Mesenteric fat pad (tissue), 1 donor: Measurements from ENCODE around the gene GON7. TPM values are rescaled to one million over a fixed set of nuclear protein-coding genes. Genes with fewer than 3 reads are reported as not detected.
A peak's percentile ranks its signal among the peaks of the same experiment; 100 is the strongest.
"Not testable (repeated sequence)": the region's sequence is repeated elsewhere in the genome, so short reads cannot be mapped to it uniquely, and the experiment has no call there.

Source experiments
- DNase-seq: peaks from one replicate; pipeline ENCODE4 v3.0.0-alpha.2; 2020; ENCODE audit warnings: low spot score
- total RNA-seq: library from RNA; stranded (reverse); fragmentation: NEBNext Ultra II Directional; extraction: Animal tissue kit (Norgen Biotek cat#: 25700); gene quantifications from one replicate; pipeline ENCODE4 v1.2.1, GENCODE V29; 2021
- donor health status: DM: yes; HTN: yes; CAD: no.

GON7 gene
- total RNA-seq, 1 donor from 2014 or later, result 7.4 TPM

DNA sequence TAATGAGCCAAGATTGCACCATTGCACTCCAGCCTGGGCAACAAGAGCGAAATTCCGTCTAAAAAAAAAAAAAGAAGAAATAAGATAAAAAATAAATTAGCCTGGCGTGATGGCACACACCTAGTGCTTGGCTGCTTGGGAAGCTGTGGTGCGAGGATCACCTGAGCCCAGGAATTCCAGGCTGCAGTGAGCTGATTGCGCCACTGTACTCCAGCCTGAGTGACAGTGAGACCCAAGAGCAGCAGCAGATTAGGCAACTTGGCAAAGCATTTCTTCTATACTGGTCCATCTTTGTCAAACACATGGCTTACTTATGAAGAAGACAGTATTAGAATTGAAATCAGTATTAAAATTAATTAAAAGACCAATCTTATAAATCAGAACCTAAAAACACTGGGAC, 6.3 kb downstream of the GON7 start:
- no peak for DNase-seq

GRCh38 chr14:93199031-93199430, 7.8 kb downstream of the GON7 start:
- DNase-seq, result no peak

DNA sequence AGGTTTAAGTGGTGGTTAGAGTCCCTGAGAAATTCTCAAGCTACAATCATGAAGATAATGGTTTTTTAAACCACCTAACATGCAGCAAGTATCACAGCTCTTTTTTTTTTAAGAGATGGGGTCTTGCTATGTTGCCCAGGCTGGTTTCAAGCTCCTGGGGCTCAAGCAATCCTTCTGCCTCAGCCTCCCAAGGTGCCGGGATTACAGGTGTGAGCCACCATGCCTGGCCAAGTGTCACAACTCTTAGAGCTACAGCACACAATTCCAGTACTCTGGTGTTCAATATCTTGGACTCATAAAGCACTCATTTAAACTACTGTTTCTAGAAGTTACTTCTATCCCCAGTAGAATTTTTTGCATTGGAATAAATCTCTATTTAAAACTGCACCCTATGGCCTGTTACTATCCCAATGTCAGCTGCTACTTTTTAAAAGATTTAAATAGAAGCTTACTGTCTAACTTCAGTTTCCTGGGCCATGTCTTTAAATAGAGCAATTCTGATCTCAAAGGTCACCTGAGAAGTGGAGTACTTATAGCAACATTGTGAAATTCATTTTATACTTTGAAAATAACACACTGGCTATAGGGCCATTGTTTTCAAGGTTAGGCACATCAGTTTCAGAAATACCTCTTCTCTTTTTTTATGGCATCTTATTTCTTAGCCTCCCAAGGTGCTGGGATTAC, 11.4 kb downstream of the GON7 start:
- DNase-seq, result no peak

- no peak for DNase-seq
Observed at GRCh38 chr14:93186956-93187355, 19.9 kb downstream of the GON7 start.

DNA sequence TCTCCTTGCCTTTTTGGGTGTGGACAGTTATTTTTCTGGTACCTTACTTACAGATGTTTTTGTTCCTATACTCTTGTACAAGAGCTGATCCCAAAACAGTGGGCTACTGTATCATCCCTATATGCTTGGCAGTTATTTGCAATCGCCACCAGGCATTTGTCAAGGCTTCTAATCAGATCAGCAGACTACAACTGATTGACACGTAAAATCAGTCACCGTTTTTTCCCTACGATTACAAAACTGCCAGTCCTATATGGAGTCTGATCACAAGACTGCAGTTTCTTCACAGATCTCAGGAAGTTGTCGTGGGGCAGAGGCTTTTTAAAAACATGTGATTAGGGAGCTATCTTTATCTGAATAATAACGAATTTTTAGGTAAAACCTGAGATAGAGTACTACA, 20.4 kb downstream of the GON7 start:
- DNase-seq, result no peak

- DNase-seq, result no peak
Observed at GRCh38 chr14:93185349-93185720, 21.5 kb downstream of the GON7 start.

GRCh38 chr14:93184391-93185348, 22.2 kb downstream of the GON7 start, which contains the start of the genes LYSET and MOAP1:
LYSET (plus strand) TSS chr14:93185317; CDS start chr14:93185406, 89 bp downstream.
MOAP1 (minus strand) TSS chr14:93184897; CDS start chr14:93184242, 655 bp downstream.
- peak; percentile 97 for DNase-seq

DNA sequence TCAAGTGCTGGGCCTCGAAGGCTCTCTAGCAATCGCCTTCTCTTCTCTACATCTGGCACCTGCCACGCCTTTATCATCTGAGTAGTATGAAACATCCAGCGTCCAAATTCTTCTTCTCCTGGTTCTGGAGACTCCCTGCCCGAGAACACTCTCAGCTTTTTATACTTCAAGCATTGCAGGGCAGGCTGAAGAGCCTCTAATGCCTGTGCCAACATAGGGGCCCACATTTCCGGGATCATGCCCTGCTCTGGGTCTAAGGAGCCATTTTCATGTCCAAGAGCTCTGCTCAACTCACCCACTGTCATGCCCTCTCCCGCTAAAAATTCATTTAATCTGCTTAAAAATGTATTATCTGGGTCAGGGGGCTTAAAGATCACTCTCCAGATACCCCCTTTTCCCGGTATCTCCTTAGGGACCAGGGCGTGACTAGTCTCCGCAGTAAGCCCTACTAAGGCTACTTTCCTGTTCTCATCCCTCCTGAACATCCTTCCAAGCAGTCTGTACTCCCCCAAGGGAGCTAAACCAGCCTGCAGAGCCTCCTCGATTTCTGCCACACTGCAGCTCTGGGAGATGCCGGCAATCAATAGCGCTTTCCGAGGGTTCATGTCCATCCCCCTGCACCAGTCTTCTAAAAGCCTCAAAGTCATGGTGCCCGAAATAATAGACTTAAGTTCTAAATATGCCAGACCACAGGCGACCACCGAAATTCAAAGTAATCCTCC, 23.1 kb downstream of the GON7 start:
- no peak for DNase-seq

- DNase-seq, result peak; percentile 60
Observed at GRCh38 chr14:93175492-93175891, 31.4 kb downstream of the GON7 start.

DNA sequence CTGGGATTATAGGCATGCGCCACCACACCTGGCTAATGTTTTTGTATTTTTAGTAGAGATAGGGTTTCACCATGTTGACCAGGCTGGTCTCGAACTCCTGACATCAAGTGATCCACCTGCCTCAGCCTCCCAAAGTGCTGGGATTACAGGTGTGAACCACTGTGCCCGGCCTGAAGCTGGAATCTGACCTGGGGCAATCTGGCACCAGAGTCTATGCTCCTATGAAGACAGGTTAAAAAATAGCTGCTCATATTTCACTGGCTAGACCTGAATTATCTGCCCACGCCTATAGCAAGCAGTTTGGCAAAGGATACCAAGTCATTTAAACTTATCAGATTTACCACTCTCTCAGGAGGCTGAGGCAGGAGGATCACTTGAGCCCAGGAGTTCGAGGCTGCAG, 32.1 kb downstream of the GON7 start:
- DNase-seq, result peak; percentile 81

DNA sequence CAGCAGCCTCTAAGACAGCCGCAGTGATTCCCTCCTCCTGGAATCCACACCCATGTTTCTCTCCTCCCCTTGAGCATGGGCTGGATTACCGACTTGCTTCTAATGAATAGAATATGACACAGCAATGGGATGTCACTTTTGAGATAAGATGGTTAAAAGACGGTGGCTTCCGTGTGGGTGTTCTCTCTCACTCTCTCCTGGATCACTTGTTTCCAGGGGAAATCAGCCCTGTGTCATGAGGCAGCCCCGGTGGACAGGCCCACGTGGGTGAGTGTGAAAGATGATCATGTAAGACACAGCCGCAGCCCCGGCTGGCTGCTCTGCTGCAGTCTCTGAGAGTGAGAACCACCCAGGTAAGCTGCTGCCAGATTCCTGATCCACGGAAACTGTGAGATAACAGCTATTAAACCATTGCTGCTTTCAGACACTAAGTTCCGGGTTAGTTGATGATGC, 32.9 kb downstream of the GON7 start:
- peak; percentile 55 for DNase-seq

DNA sequence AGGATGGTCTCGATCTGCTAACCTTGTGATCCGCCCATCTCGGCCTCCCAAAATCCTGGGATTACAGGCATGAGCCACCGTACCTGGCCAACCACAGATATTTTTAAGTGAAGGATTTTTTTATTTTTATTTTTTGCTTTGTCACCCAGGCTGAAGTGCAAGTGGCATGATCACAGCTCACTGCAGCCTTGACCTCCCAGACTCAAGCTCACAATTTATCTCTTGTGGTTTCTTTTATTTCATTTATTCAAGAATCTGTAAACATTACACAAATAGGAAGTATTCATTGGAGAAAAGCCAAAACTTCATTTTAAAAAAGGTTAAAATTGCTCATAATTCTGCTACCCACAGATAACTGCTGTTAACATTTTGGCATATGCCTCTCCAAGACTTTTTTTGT, 35.5 kb downstream of the GON7 start:
- no peak for DNase-seq

DNA sequence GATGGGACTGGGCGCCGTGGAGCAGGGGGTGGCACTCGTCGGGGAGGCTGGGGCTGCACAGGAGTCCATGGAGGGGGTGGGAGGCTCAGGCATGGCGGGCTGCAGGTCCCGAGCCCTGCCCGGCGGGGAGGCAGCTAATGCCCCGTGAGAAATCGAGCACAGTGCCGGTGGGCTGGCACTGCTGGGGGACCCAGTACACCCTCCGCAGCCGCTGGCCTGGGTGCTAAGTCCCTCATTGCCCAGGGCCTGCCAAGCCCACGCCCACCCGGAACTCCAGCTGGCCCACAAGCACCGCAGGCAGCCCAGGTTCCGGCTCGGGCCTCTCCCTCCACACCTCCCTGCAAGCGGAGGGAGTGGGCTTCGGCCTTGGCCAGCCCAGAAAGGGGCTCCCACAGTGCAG, 36.7 kb downstream of the GON7 start:
- DNase-seq, result peak; percentile 86

DNA sequence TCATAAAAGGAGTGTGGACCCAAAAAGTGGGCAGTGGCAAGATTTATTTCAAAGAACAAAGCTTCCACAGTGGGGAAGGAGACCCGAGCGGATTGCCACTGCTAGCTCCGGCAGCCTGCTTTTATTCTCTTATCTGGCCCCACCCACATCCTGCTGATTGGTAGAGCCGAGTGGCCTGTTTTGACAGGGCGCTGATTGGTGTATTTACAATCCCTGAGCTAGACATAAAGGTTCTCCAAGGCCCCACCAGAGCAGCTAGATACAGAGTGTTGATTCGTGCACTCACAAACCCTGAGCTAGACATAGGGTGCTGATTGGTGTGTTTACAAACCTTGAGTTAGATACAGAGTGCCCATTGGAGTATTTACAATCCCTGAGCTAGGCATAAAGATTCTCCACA, 37.2 kb downstream of the GON7 start:
- not testable (repeated sequence) for DNase-seq

GRCh38 chr14:93168610-93169009, 38.3 kb downstream of the GON7 start:
- not testable (repeated sequence) for DNase-seq

DNA sequence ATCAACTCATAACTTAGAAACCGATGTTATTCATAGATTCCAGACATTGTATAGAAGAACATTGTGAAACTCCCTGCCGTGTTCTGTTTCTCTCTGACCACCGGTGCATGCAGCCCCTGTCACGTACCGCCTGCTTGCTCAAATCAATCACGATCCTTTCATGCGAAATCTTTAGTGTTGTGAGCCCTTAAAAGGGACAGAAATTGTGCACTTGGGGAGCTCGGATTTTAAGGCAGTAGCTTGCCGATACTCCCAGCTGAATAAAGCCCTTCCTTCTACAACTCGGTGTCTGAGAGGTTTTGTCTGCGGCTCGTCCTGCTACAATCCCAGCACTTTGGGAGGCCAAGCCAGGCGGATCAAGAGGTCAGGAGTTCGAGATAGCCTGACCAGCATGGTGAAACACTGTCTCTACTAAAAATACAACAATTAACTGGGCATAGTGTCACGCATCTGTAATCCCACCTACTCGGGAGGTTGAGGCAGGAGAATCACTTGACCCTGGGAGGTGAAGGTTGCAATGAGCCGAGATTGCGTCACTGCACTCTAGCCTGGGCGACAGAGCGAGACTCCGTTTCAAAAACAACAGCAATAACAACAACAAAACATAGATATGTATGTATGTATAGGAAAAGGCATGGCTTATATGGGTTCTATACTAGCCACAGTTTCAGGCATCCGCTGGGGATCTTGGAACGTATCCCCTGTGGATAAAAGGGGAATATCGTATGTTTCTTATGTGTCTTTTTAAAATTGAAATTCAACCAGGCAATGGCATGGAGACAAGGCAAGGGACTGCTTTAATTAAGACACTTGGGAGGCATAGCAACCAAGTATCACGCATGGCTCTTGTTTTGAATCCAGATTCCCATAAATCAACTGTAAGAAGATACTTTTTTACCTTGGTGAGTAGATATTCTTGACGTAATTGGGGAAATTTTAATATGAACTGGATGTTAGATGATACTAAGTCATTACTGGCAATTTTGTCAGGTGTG, 41.3 kb downstream of the GON7 start:
- DNase-seq, result peak; percentile 41

- no peak for DNase-seq
Observed at GRCh38 chr14:93163564-93163963, 43.3 kb downstream of the GON7 start.

GRCh38 chr14:93161411-93161940, 45.4 kb downstream of the GON7 start:
- no peak for DNase-seq

DNA sequence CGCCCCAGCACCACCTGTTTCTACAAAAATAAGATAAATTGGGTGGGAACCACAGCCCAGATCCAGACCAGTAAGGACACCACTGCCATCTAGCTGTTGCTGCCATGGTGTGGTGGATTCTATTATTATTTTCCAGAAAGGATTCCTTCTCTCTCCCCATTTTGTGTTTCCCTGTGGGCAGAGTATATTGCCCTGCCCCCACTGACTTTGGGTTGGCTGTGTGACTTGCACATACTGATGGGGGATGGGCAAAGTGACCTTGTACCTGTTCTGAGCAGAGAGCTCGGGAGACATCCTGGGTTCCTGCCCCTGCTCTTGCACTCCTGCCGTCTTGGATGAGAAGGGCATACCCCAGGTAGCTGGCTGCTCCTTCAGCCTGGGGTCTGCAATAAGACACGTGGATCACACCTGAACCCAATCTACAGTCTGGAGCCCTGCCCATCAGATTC, 46.5 kb downstream of the GON7 start:
- no peak for DNase-seq
